ENCODE data around the gene PTPRT.

The PTPRT gene

DNA sequence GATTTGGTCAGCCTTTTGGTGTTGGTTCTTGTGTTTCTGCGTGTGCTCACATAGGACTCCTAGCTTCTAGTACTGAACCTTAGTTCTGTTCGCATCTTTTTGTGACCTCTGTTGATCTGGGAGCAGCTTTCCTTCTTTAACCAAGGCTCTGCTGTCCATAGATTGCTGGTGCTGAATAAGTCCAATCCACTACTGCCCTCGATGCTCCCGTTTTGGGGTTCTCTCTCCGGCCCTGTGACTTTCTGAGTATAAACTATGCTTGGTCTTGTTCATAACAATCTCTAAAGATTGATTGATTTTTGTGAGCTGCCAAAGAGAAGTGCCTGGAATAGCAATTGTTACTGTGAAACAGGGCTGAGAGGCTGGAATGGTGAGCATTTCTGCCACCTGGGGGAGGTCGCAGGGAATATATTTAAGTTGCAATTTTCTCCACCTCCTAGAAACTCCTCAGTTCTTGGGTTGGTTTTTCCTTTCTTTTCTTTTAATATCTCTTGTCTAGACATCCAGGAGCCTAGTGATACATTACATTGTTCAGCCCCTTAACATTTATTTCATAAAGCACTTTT, 1148.6 kb downstream of the PTPRT start:
- DNase-seq (ENCODE audit: low read depth, low spot score), result no peak

DNA sequence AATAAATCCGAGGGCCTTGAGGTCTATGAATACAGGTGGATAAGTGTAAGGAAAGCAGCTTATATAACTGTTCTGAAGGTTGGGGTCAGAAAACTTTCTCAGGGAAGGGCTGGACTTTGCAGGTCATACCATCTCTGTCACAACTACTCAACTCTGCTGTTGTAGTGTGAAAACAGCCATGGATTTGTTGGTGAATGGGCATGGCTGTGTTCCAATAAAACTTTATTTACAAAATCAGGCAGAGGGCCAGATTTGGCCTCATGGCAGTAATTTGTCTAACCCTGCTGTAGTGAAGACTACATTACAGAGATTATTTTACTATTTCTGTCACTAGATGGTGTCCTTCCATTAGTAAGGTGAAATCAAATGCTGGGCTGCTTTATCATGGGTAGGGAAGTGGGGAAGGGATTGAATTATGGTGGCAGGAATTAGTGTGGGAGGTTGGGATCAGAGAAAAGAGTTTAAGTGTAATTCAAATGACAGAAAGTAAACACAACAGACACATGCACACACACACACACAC, 1161.9 kb downstream of the PTPRT start:
- no peak for DNase-seq (ENCODE audit: low read depth, low spot score)
- H3K4me3 ChIP-seq (ENCODE audit: low read length), result no peak overlapping the region

More for the DNA sequence above, 1148.6 kb downstream of the PTPRT start:
- H3K4me3 ChIP-seq (ENCODE audit: low read length), result no peak overlapping the region

GRCh38 chr20:42026599-42026998, 1163.1 kb downstream of the PTPRT start:
- DNase-seq (ENCODE audit: low read depth, low spot score), result no peak
- no peak overlapping the region for H3K4me3 ChIP-seq (ENCODE audit: low read length)

DNA sequence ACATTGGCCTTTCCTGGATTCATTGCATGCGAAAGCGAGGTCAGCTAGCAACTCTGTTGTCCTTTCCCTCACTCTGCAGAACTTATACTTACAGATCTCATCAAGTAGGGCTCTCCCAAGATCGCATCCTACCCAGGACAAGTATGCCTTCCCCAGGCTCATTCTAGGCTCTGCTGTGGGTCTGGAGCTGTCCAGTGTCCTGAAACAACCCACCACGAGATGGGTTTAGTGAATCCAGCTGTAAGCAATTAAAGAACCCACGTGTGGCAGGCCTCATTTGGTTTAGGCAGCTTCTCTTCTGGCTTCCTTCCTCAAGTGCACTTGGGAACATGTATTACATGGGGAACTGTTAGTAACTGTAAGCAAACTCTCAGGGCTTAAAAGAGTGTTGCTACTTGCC, 1165.1 kb downstream of the PTPRT start:
- DNase-seq (ENCODE audit: low read depth, low spot score), result peak; percentile 6

More for the DNA sequence above, 1165.1 kb downstream of the PTPRT start:
- no peak overlapping the region for H3K4me3 ChIP-seq (ENCODE audit: low read length)

Measured in Jurkat, Clone E6-1 (cell line).